Endodermal cell (in vitro differentiated cells): ENCODE measurements around the gene ANGPTL5. TPM values are rescaled to one million over a fixed set of nuclear protein-coding genes. Genes with fewer than 3 reads are reported as not detected.

ENCODE experiments used
- DNase-seq: peaks from one replicate; pipeline ENCODE4 v3.0.0-alpha.2; 2017
- H3K27ac ChIP-seq: 2 replicates; pipeline ENCODE4 v1.5.1; 2013; ENCODE audit warnings: mild to moderate bottlenecking, low read depth, low read length, moderate library complexity
- H3K27me3 ChIP-seq: 2 replicates; pipeline ENCODE4 v1.6.1; 2013; ENCODE audit warnings: mild to moderate bottlenecking, low read length, moderate library complexity; ENCODE audit not compliant: insufficient read depth, control insufficient read depth, poor library complexity, severe bottlenecking
- H3K36me3 ChIP-seq: 2 replicates; pipeline ENCODE4 v1.7.0; 2013; ENCODE audit warnings: mild to moderate bottlenecking, low read length, moderate library complexity; ENCODE audit not compliant: control insufficient read depth, insufficient read depth
- H3K4me1 ChIP-seq: one replicate; pipeline ENCODE4 v1.7.0; 2013; ENCODE audit warnings: low read length; ENCODE audit not compliant: control insufficient read depth, insufficient read depth
- H3K4me3 ChIP-seq: 2 replicates; pipeline ENCODE4 v1.5.1; 2013; ENCODE audit warnings: mild to moderate bottlenecking, low read length, moderate library complexity
- H3K9ac ChIP-seq: 2 replicates; pipeline ENCODE4 v1.6.1; 2013; ENCODE audit warnings: mild to moderate bottlenecking, low read length, moderate library complexity; ENCODE audit not compliant: poor library complexity, severe bottlenecking; ENCODE audit errors: extremely low read depth
- H3K9me3 ChIP-seq: 2 replicates; pipeline ENCODE4 v1.6.1; 2013; ENCODE audit warnings: mild to moderate bottlenecking, low read length, moderate library complexity; ENCODE audit not compliant: control insufficient read depth
- H3K27ac Mint-ChIP-seq: 2 replicates; pipeline ENCODE4 v1.8.0; 2020; ENCODE audit warnings: mixed read lengths
- H3K27me3 Mint-ChIP-seq: 2 replicates; pipeline ENCODE4 v1.8.0; 2021; ENCODE audit warnings: mild to moderate bottlenecking, mixed read lengths; ENCODE audit not compliant: insufficient read depth
- H3K36me3 Mint-ChIP-seq: 2 replicates; pipeline ENCODE4 v1.8.0; 2020; ENCODE audit warnings: low read depth, mixed read lengths
- H3K4me1 Mint-ChIP-seq: 2 replicates; pipeline ENCODE4 v1.8.0; 2020; ENCODE audit warnings: mixed read lengths
- H3K4me3 Mint-ChIP-seq: 2 replicates; pipeline ENCODE4 v1.8.0; 2020; ENCODE audit warnings: mild to moderate bottlenecking, moderate library complexity, mixed read lengths
- H3K9me3 Mint-ChIP-seq: 2 replicates; pipeline ENCODE4 v1.8.0; 2020; ENCODE audit warnings: mild to moderate bottlenecking, mixed read lengths
- CTCF ChIP-seq: fragments of 200-600 bp; sonication (generic); conservative IDR thresholded peaks from 2 replicates; pipeline ENCODE4 v1.5.0; 2021; ENCODE audit warnings: antibody characterized with exemption, mild to moderate bottlenecking
- WGBS, 2 experiments: methylation state at CpG; one replicate each; pipeline versions ENCODE4 v1.1.5 to v1.1.7; 2013; ENCODE audit warnings: missing lambda C conversion rate in 2 of 2, mixed read lengths in 1 of 2; ENCODE audit not compliant: insufficient coverage in 1 of 2, insufficient read length in 1 of 2; 5-methylcytosine and 5-hydroxymethylcytosine counted together
- total RNA-seq, 2 donors: library from RNA; stranded (reverse); fragmentation: NEBNext Ultra II Directional in 1 of 2; extraction: Animal tissue kit (Norgen Biotek cat#: 25700) in 1 of 2; gene quantifications; 2 replicates in 1 of 2; 3 replicates in 1 of 2; pipeline ENCODE4 v1.2.1, GENCODE V29; 2021

Gene ANGPTL5
- total RNA-seq, 2 donors from 2014 or later = not detected

- no peaks in the 10 kb centered on the region for H3K36me3 ChIP-seq
- H3K4me3 Mint-ChIP-seq = no peak overlapping the region
- no peak for TF ChIP-seq CTCF
- H3K27ac Mint-ChIP-seq = no peak overlapping the region
- H3K27me3 Mint-ChIP-seq = no peaks in the 10 kb centered on the region
- no peak overlapping the region for H3K4me3 ChIP-seq
- no peaks in the 10 kb centered on the region for H3K27me3 ChIP-seq
- H3K27ac ChIP-seq = no peak overlapping the region
- 96 to 100% methylated on average over 2 of the region's 2 CpGs for WGBS, 2 experiments
- no peak overlapping the region for H3K9ac ChIP-seq
- H3K9me3 ChIP-seq = no peaks in the 10 kb centered on the region
- H3K4me1 ChIP-seq = no peaks in the 10 kb centered on the region
- no peaks in the 10 kb centered on the region for H3K36me3 Mint-ChIP-seq
- no peaks in the 10 kb centered on the region for H3K4me1 Mint-ChIP-seq
- no peaks in the 10 kb centered on the region for H3K9me3 Mint-ChIP-seq
- DNase-seq = no peak
Observed at GRCh38 chr11:101944923-101945322, 28.6 kb upstream of the ANGPTL5 start.

GRCh38 chr11:101940901-101941520, 24.7 kb upstream of the ANGPTL5 start:
- TF ChIP-seq CTCF = no peak
- Mint-ChIP-seq H3K27me3 (no peaks in the 10 kb centered on the region), H3K9me3 (no peaks in the 10 kb centered on the region), H3K4me1 (no peaks in the 10 kb centered on the region), H3K27ac (no peak overlapping the region), H3K4me3 (no peak overlapping the region), H3K36me3 (no peaks in the 10 kb centered on the region)
- no peaks in the 10 kb centered on the region for H3K9me3 ChIP-seq
- no peaks in the 10 kb centered on the region for H3K4me1 ChIP-seq
- WGBS, 2 experiments = 79 to 95% methylated on average over 2 to 3 of the region's 3 CpGs
- DNase-seq = no peak
- no peak overlapping the region for H3K9ac ChIP-seq
- no peaks in the 10 kb centered on the region for H3K36me3 ChIP-seq
- no peak overlapping the region for H3K4me3 ChIP-seq
- H3K27me3 ChIP-seq = no peaks in the 10 kb centered on the region
- no peak overlapping the region for H3K27ac ChIP-seq

- no peak overlapping the region for H3K4me3 ChIP-seq
- no peak for TF ChIP-seq CTCF
- Mint-ChIP-seq H3K27me3 (no peaks in the 10 kb centered on the region), H3K4me3 (no peak overlapping the region), H3K36me3 (no peaks in the 10 kb centered on the region), H3K4me1 (no peaks in the 10 kb centered on the region), H3K9me3 (no peaks in the 10 kb centered on the region), H3K27ac (no peak overlapping the region)
- no peak overlapping the region for H3K27ac ChIP-seq
- DNase-seq = no peak
- no peaks in the 10 kb centered on the region for H3K9me3 ChIP-seq
- 80 to 83% methylated on average over 6 of the region's 6 CpGs for WGBS, 2 experiments
- no peaks in the 10 kb centered on the region for H3K27me3 ChIP-seq
- no peaks in the 10 kb centered on the region for H3K36me3 ChIP-seq
- H3K4me1 ChIP-seq = no peaks in the 10 kb centered on the region
- no peak overlapping the region for H3K9ac ChIP-seq
Observed at GRCh38 chr11:101931692-101932091, 15.4 kb upstream of the ANGPTL5 start.
